ENCODE measurements around the gene NRXN2. TPM values are rescaled to one million over a fixed set of nuclear protein-coding genes. Genes with fewer than 3 reads are reported as not detected.

NRXN2 gene
- total and polyA plus RNA-seq, 4 donors = 0.17 to 2.8 (median 1.4) TPM

- no peak overlapping the region for H3K4me3 ChIP-seq (ENCODE audit: low read depth in 1 of 3, low read length in 3 of 3)
- no peak for TF ChIP-seq NR2F2 (IDR thresholded peaks at IDR 0.05)
- no peak for TF ChIP-seq JUND (IDR thresholded peaks at IDR 0.05)
- H3K27me3 ChIP-seq (ENCODE audit: control insufficient read depth in 4 of 4, insufficient read depth in 4 of 4, low read length in 3 of 4) = peaks cover 14 to 23% (median 16%) of the 10 kb centered on the region in 4 donors
- H3K9me3 ChIP-seq (ENCODE audit: control insufficient read depth in 4 of 4, low read length in 3 of 4) = no peaks in the 10 kb centered on the region
- no peaks in the 10 kb centered on the region for H3K36me3 ChIP-seq (ENCODE audit: control insufficient read depth in 4 of 4, insufficient read depth in 3 of 4, low read depth in 1 of 4, low read length in 3 of 4)
- H3K27ac ChIP-seq (ENCODE audit: low read depth in 1 of 2, low read length in 2 of 2) = no peak overlapping the region
- no peak for DNase-seq (ENCODE audit: low spot score)
- peaks cover 2 to 9% (median 5%) of the 10 kb centered on the region in 4 donors for H3K4me1 ChIP-seq (ENCODE audit: control insufficient read depth in 4 of 4, insufficient read depth in 4 of 4, low read length in 3 of 4)
- 52% methylated on average over 13 of the region's 13 CpGs for WGBS
- H3K9ac ChIP-seq (ENCODE audit: low read depth in 1 of 2, low read length in 2 of 2) = no peak overlapping the region
These were observed 7.1 kb downstream of the NRXN2 start for GRCh38 chr11:64715756-64716472.

- no peak overlapping the region for H3K27ac ChIP-seq (ENCODE audit: low read depth in 1 of 2, low read length in 2 of 2)
- TF ChIP-seq FOXA1 (IDR thresholded peaks at IDR 0.05) (no peak), YY1 (IDR thresholded peaks at IDR 0.05) (no peak), GABPA (IDR thresholded peaks at IDR 0.05 in 1 of 2, conservative IDR thresholded peaks at IDR 0.05 in 1 of 2) (no peak), CTCF (IDR thresholded peaks at IDR 0.05; ENCODE audit: low read depth, low read length, missing input control) (no peak), HNF4G (IDR thresholded peaks at IDR 0.05) (no peak), SP1 (IDR thresholded peaks at IDR 0.05) (no peak), RAD21 (IDR thresholded peaks at IDR 0.05) (no peak), RXRA (IDR thresholded peaks at IDR 0.05) (no peak), MAX (IDR thresholded peaks at IDR 0.05) (no peak)
- H3K9me3 ChIP-seq (ENCODE audit: control insufficient read depth in 4 of 4, low read length in 3 of 4) = no peaks in the 10 kb centered on the region
- DNase-seq (ENCODE audit: low spot score) = no peak
- 42% methylated on average over 5 of the region's 5 CpGs for WGBS
- peaks cover 16 to 23% (median 19%) of the 10 kb centered on the region in 4 donors for H3K27me3 ChIP-seq (ENCODE audit: control insufficient read depth in 4 of 4, insufficient read depth in 4 of 4, low read length in 3 of 4)
- peaks cover 2 to 9% (median 5%) of the 10 kb centered on the region in 4 donors for H3K4me1 ChIP-seq (ENCODE audit: control insufficient read depth in 4 of 4, insufficient read depth in 4 of 4, low read length in 3 of 4)
- no peak overlapping the region for H3K4me3 ChIP-seq (ENCODE audit: low read depth in 1 of 3, low read length in 3 of 3)
- no peaks in the 10 kb centered on the region for H3K36me3 ChIP-seq (ENCODE audit: control insufficient read depth in 4 of 4, insufficient read depth in 3 of 4, low read depth in 1 of 4, low read length in 3 of 4)
- H3K9ac ChIP-seq (ENCODE audit: low read depth in 1 of 2, low read length in 2 of 2) = no peak overlapping the region
These were observed 7.9 kb downstream of the NRXN2 start for GRCh38 chr11:64715110-64715509.

- Histone ChIP-seq H3K27ac (ENCODE audit: low read depth in 1 of 2, low read length in 2 of 2) (no peak overlapping the region), H3K9ac (ENCODE audit: low read depth in 1 of 2, low read length in 2 of 2) (no peak overlapping the region), H3K27me3 (ENCODE audit: control insufficient read depth in 4 of 4, insufficient read depth in 4 of 4, low read length in 3 of 4) (peaks cover 12 to 23% (median 19%) of the 10 kb centered on the region in 4 donors), H3K36me3 (ENCODE audit: control insufficient read depth in 4 of 4, insufficient read depth in 3 of 4, low read depth in 1 of 4, low read length in 3 of 4) (no peaks in the 10 kb centered on the region), H3K4me3 (ENCODE audit: low read depth in 1 of 3, low read length in 3 of 3) (no peak overlapping the region), H3K9me3 (ENCODE audit: control insufficient read depth in 4 of 4, low read length in 3 of 4) (no peaks in the 10 kb centered on the region), H3K4me1 (ENCODE audit: control insufficient read depth in 4 of 4, insufficient read depth in 4 of 4, low read length in 3 of 4) (peaks cover 2 to 9% (median 5%) of the 10 kb centered on the region in 4 donors)
- WGBS = 61% methylated on average over 5 of the region's 5 CpGs
- TF ChIP-seq RAD21 (IDR thresholded peaks at IDR 0.05) (no peak), EGR1 (IDR thresholded peaks at IDR 0.05; ENCODE audit: low read depth in 2 of 2) (no peak), REST (IDR thresholded peaks at IDR 0.05) (no peak), TAF1 (conservative IDR thresholded peaks at IDR 0.05) (no peak), HNF4G (IDR thresholded peaks at IDR 0.05) (no peak), GABPA (IDR thresholded peaks at IDR 0.05 in 1 of 2, conservative IDR thresholded peaks at IDR 0.05 in 1 of 2) (no peak), CTCF (IDR thresholded peaks at IDR 0.05; ENCODE audit: low read depth, low read length, missing input control) (no peak), NR2F2 (IDR thresholded peaks at IDR 0.05) (no peak), JUND (IDR thresholded peaks at IDR 0.05) (no peak), MAX (IDR thresholded peaks at IDR 0.05) (no peak), RXRA (IDR thresholded peaks at IDR 0.05) (no peak), FOXA2 (IDR thresholded peaks at IDR 0.05) (no peak), SP1 (IDR thresholded peaks at IDR 0.05) (no peak), FOXA1 (IDR thresholded peaks at IDR 0.05) (no peak)
- no peak for DNase-seq (ENCODE audit: low spot score)
These were observed 8.3 kb downstream of the NRXN2 start for GRCh38 chr11:64714666-64715065.

Measured in liver (tissue), 9 donors.